GM23338 (cell line): ENCODE results near the gene OSER1. TPM values are rescaled to one million over a fixed set of nuclear protein-coding genes. Genes with fewer than 3 reads are reported as not detected.

ENCODE experiments used
- ATAC-seq: fragments of 200-7000 bp; cut with Tn5 transposase; 3 replicates; pipeline ENCODE4 v1.9.1; 2020
- DNase-seq: peaks from one replicate; pipeline ENCODE4 v3.0.0-alpha.2; 2015; ENCODE audit warnings: low spot score
- H2AFZ ChIP-seq: fragments of 200-600 bp; sonication (generic); 2 replicates; pipeline ENCODE4 v1.8.0; 2016; ENCODE audit warnings: antibody characterized with exemption, mild to moderate bottlenecking, moderate library complexity
- H3F3A ChIP-seq: fragments of 200-600 bp; sonication (generic); replicated peaks from 2 replicates; pipeline ENCODE4 v1.8.0; 2017; ENCODE audit warnings: antibody characterized with exemption, mixed run types, low read depth
- H3K27ac ChIP-seq: fragments of 200-600 bp; sonication (generic); 2 replicates; pipeline ENCODE4 v1.6.1; 2016; ENCODE audit warnings: low read depth
- H3K27me3 ChIP-seq: fragments of 200-600 bp; sonication (generic); 2 replicates; pipeline ENCODE4 v1.8.0; 2016; ENCODE audit warnings: mild to moderate bottlenecking, mixed run types, moderate library complexity; ENCODE audit not compliant: insufficient read depth
- H3K36me3 ChIP-seq: fragments of 200-600 bp; sonication (generic); 2 replicates; pipeline ENCODE4 v1.8.0; 2016; ENCODE audit warnings: mild to moderate bottlenecking; ENCODE audit not compliant: insufficient read depth
- H3K4me1 ChIP-seq: fragments of 200-600 bp; sonication (generic); 2 replicates; pipeline ENCODE4 v1.8.0; 2016; ENCODE audit warnings: mild to moderate bottlenecking, moderate library complexity; ENCODE audit not compliant: insufficient read depth
- H3K4me2 ChIP-seq: fragments of 200-600 bp; sonication (generic); 2 replicates; pipeline ENCODE4 v1.7.1; 2017; ENCODE audit warnings: mixed run types
- H3K4me3 ChIP-seq: fragments of 200-600 bp; sonication (generic); 2 replicates; pipeline ENCODE4 v1.6.1; 2016; ENCODE audit warnings: mixed run types
- H3K79me2 ChIP-seq: fragments of 200-600 bp; sonication (generic); replicated peaks from 2 replicates; pipeline ENCODE4 v1.8.0; 2017; ENCODE audit warnings: mild to moderate bottlenecking; ENCODE audit not compliant: insufficient read depth
- H3K9me2 ChIP-seq: fragments of 200-600 bp; sonication (generic); 2 replicates; pipeline ENCODE4 v1.8.0; 2017; ENCODE audit not compliant: insufficient read depth
- H4K20me1 ChIP-seq: fragments of 200-600 bp; sonication (generic); replicated peaks from 2 replicates; pipeline ENCODE4 v1.8.0; 2017; ENCODE audit warnings: mild to moderate bottlenecking; ENCODE audit not compliant: insufficient read depth
- H3K27ac Mint-ChIP-seq: 2 replicates; pipeline ENCODE4 v1.8.0; 2020; ENCODE audit warnings: inconsistent platforms, mild to moderate bottlenecking, moderate library complexity, mixed read lengths
- H3K27me3 Mint-ChIP-seq: 3 replicates; pipeline ENCODE4 v1.8.0; 2022; ENCODE audit warnings: low read depth, mild to moderate bottlenecking, moderate library complexity, mixed read lengths, inconsistent platforms; ENCODE audit not compliant: insufficient read depth, poor library complexity
- H3K36me3 Mint-ChIP-seq: 3 replicates; pipeline ENCODE4 v1.8.0; 2021; ENCODE audit warnings: low read depth, mild to moderate bottlenecking, inconsistent platforms, moderate library complexity, mixed read lengths
- H3K4me1 Mint-ChIP-seq: 3 replicates; pipeline ENCODE4 v1.8.0; 2020; ENCODE audit warnings: mild to moderate bottlenecking, inconsistent platforms, mixed read lengths
- H3K4me3 Mint-ChIP-seq: 3 replicates; pipeline ENCODE4 v1.8.0; 2021; ENCODE audit warnings: moderate library complexity, mild to moderate bottlenecking, inconsistent platforms, mixed read lengths
- H3K9me3 Mint-ChIP-seq: 3 replicates; pipeline ENCODE4 v1.8.0; 2020; ENCODE audit warnings: moderate library complexity, mild to moderate bottlenecking, inconsistent platforms, mixed read lengths
- CTCF ChIP-seq, 2 experiments: fragments of 200-600 bp in 1 of 2; sonication (generic) in 1 of 2; conservative IDR thresholded peaks; 2 replicates each; pipeline versions ENCODE4 v1.5.1 to v1.6.1; 2016 to 2017; ENCODE audit warnings: antibody characterized with exemption in 2 of 2, low read depth in 2 of 2, mild to moderate bottlenecking in 2 of 2, moderate library complexity in 1 of 2
- EZH2 ChIP-seq: fragments of 200-600 bp; sonication (generic); IDR thresholded peaks from one replicate; pipeline ENCODE4 v1.8.0; 2017; ENCODE audit warnings: antibody characterized with exemption, mild to moderate bottlenecking, low read depth; ENCODE audit not compliant: unreplicated experiment
- EZH2phosphoT487 ChIP-seq: fragments of 200-600 bp; sonication (generic); IDR thresholded peaks from one replicate; pipeline ENCODE4 v1.8.1; 2018; ENCODE audit warnings: antibody characterized with exemption; ENCODE audit not compliant: unreplicated experiment
- JUNB ChIP-seq: IDR thresholded peaks from one replicate; pipeline ENCODE4 v1.6.1; 2016; ENCODE audit warnings: antibody characterized with exemption; ENCODE audit not compliant: unreplicated experiment
- NANOG ChIP-seq: IDR thresholded peaks from 2 replicates; pipeline ENCODE4 v1.6.1; 2016; ENCODE audit warnings: antibody characterized with exemption, borderline replicate concordance
- POLR2AphosphoS5 ChIP-seq: IDR thresholded peaks from 2 replicates; pipeline ENCODE4 v1.6.1; 2016; ENCODE audit warnings: antibody characterized with exemption, low read depth
- REST ChIP-seq: IDR thresholded peaks from one replicate; pipeline ENCODE4 v1.6.1; 2018; ENCODE audit warnings: antibody characterized with exemption; ENCODE audit not compliant: unreplicated experiment
- STAT1 ChIP-seq: IDR thresholded peaks from one replicate; pipeline ENCODE4 v1.6.1; 2016; ENCODE audit warnings: antibody characterized with exemption; ENCODE audit not compliant: unreplicated experiment
- ZNF114 ChIP-seq: fragments of 250-450 bp; sonication (Bioruptor Pico); IDR thresholded peaks from 2 replicates; pipeline ENCODE4 v1.5.0; 2020; ENCODE audit warnings: mild to moderate bottlenecking, moderate library complexity
- ZNF331 ChIP-seq: fragments of 250-450 bp; sonication (Bioruptor Pico); IDR thresholded peaks from 2 replicates; pipeline ENCODE4 v1.5.0; 2020; ENCODE audit warnings: low read depth, mild to moderate bottlenecking, moderate library complexity
- polyA plus RNA-seq: library from polyadenylated mRNA; unstranded; fragments of >200 nt; fragmentation: Nextera tagmentation; extraction: Ambion mirVana; gene quantifications from 2 replicates; pipeline ENCODE4 v1.2.1, GENCODE V29; 2016
- total RNA-seq: library from RNA; depleted of rRNA; stranded (reverse); fragments of >200 nt; shearing (Covaris generic); gene quantifications from 2 replicates; pipeline ENCODE4 v1.2.3, GENCODE V29; 2014

Gene OSER1
- total and polyA plus RNA-seq, 2 experiments from 2014 or later = 25.2 to 31.1 TPM

- peaks cover 10% of the 10 kb centered on the region for H3K4me1 ChIP-seq
- no peaks in the 10 kb centered on the region for H3K79me2 ChIP-seq
- Mint-ChIP-seq H3K9me3 (no peaks in the 10 kb centered on the region), H3K27me3 (peaks cover 2% of the 10 kb centered on the region), H3K27ac (peak overlapping the region; percentile 72), H3K4me3 (no peak overlapping the region; the same call in 2 of the 3 replicates), H3K36me3 (no peaks in the 10 kb centered on the region), H3K4me1 (peaks cover 16% of the 10 kb centered on the region)
- H4K20me1 ChIP-seq = no peaks in the 10 kb centered on the region
- ATAC-seq = peak; percentile 30
- H3F3A ChIP-seq = no peaks in the 10 kb centered on the region
- no peak for TF ChIP-seq ZNF331 (CRISPR knock-in tag)
- TF ChIP-seq ZNF114 (CRISPR knock-in tag) = no peak
- TF ChIP-seq NANOG = no peak
- TF ChIP-seq POLR2AphosphoS5 = no peak
- TF ChIP-seq STAT1 = no peak
- DNase-seq = no peak
- no peaks in the 10 kb centered on the region for H3K27me3 ChIP-seq
- H3K4me3 ChIP-seq = no peak overlapping the region
- no peak overlapping the region for H2AFZ ChIP-seq
- H3K4me2 ChIP-seq = no peak overlapping the region
- no peaks in the 10 kb centered on the region for H3K36me3 ChIP-seq
- no peak overlapping the region for H3K27ac ChIP-seq
- no peaks in the 10 kb centered on the region; the same call in 1 of the 2 replicates for H3K9me2 ChIP-seq
Measured at GRCh38 chr20:44228465-44229258, 18.1 kb upstream of the OSER1 start.

- Histone ChIP-seq H3K27ac (no peak overlapping the region), H2AFZ (no peak overlapping the region), H4K20me1 (no peaks in the 10 kb centered on the region), H3K9me2 (no peaks in the 10 kb centered on the region), H3K4me3 (no peak overlapping the region), H3K79me2 (no peaks in the 10 kb centered on the region), H3K36me3 (no peaks in the 10 kb centered on the region), H3F3A (no peaks in the 10 kb centered on the region), H3K4me1 (no peaks in the 10 kb centered on the region), H3K27me3 (no peaks in the 10 kb centered on the region), H3K4me2 (no peak overlapping the region)
- H3K9me3 Mint-ChIP-seq = no peaks in the 10 kb centered on the region
- DNase-seq = no peak
- ATAC-seq = no peak
- peaks cover 4% of the 10 kb centered on the region for H3K27me3 Mint-ChIP-seq
- H3K4me3 Mint-ChIP-seq = no peak overlapping the region
- TF ChIP-seq EZH2 (no peak), REST (no peak)
- H3K4me1 Mint-ChIP-seq = peaks cover 15% of the 10 kb centered on the region
- H3K36me3 Mint-ChIP-seq = no peaks in the 10 kb centered on the region
- H3K27ac Mint-ChIP-seq = no peak overlapping the region
Measured at GRCh38 chr20:44224637-44225036, 14.1 kb upstream of the OSER1 start.

GRCh38 chr20:44223721-44224120 lies 13.2 kb upstream of the OSER1 start:
- no peak overlapping the region for H3K4me3 Mint-ChIP-seq
- no peaks in the 10 kb centered on the region for H3K9me3 Mint-ChIP-seq
- DNase-seq (no peak), ATAC-seq (no peak)
- Histone ChIP-seq H3K4me2 (no peak overlapping the region), H3K27ac (no peak overlapping the region), H3F3A (no peaks in the 10 kb centered on the region), H3K4me1 (no peaks in the 10 kb centered on the region), H3K36me3 (no peaks in the 10 kb centered on the region), H3K79me2 (no peaks in the 10 kb centered on the region), H4K20me1 (no peaks in the 10 kb centered on the region), H2AFZ (no peak overlapping the region), H3K27me3 (no peaks in the 10 kb centered on the region), H3K9me2 (no peaks in the 10 kb centered on the region), H3K4me3 (no peak overlapping the region)
- H3K4me1 Mint-ChIP-seq = peaks cover 19% of the 10 kb centered on the region
- H3K27me3 Mint-ChIP-seq = peaks cover 4% of the 10 kb centered on the region
- H3K36me3 Mint-ChIP-seq = no peaks in the 10 kb centered on the region
- TF ChIP-seq CTCF (conservative IDR thresholded peaks at IDR 0.05; ENCODE audit: low read depth in 2 of 2) (no peak), ZNF331 (CRISPR knock-in tag) (no peak), NANOG (no peak), EZH2 (no peak), EZH2phosphoT487 (no peak), JUNB (no peak), POLR2AphosphoS5 (no peak), STAT1 (no peak)
- no peak overlapping the region for H3K27ac Mint-ChIP-seq
